CD4-positive, alpha-beta T cell treated with Interleukin-2 at 100 ng/mL for 4 hours (primary cell): ENCODE results near the gene PAXX.

Experiments used
- DNase-seq: peaks from one replicate; pipeline ENCODE4 v3.0.0-alpha.2; 2020; ENCODE audit warnings: low spot score

Gene PAXX

GRCh38 chr9:136991993-136992818 is at the start of gene PAXX:
PAXX (plus strand) TSS chr9:136992422; CDS start chr9:136992444, 22 bp downstream.
- DNase-seq, result peak; percentile 92

GRCh38 chr9:136942881-136943230 is 49.4 kb upstream of the PAXX start:
- DNase-seq, result no peak

GRCh38 chr9:136943291-136944211 is 48.7 kb upstream of the PAXX start:
- DNase-seq, result no peak

- no peak for DNase-seq
These were observed 48.1 kb upstream of the PAXX start for GRCh38 chr9:136944212-136944518.

GRCh38 chr9:136944519-136945332 is 47.5 kb upstream of the PAXX start, which contains the start of the genes C8G and FBXW5:
C8G (plus strand) TSS chr9:136945243; CDS start chr9:136945321, 78 bp downstream.
FBXW5 (minus strand) TSS chr9:136944738; CDS start chr9:136944083, 655 bp downstream.
- DNase-seq, result peak; percentile 94

- no peak for DNase-seq
These were observed 46.6 kb upstream of the PAXX start for GRCh38 chr9:136945333-136946227.

GRCh38 chr9:136946228-136947027 is 45.8 kb upstream of the PAXX start:
- DNase-seq, result no peak

GRCh38 chr9:136947028-136947891 is 45.0 kb upstream of the PAXX start:
- DNase-seq, result no peak

GRCh38 chr9:136947955-136948510 is 44.2 kb upstream of the PAXX start:
- DNase-seq, result no peak

- no peak for DNase-seq
These were observed 42.9 kb upstream of the PAXX start for GRCh38 chr9:136949239-136949816.

GRCh38 chr9:136949817-136950655 is 42.2 kb upstream of the PAXX start:
- DNase-seq, result peak; percentile 97

- DNase-seq, result no peak
These were observed 41.5 kb upstream of the PAXX start for GRCh38 chr9:136950656-136951276.

- DNase-seq, result no peak
These were observed 40.5 kb upstream of the PAXX start, which contains the start of gene LCN12 for GRCh38 chr9:136951541-136952320. LCN12 (plus strand) TSS chr9:136952273; CDS start chr9:136952328, 55 bp downstream.

GRCh38 chr9:136952321-136952850 is 39.8 kb upstream of the PAXX start:
- no peak for DNase-seq

GRCh38 chr9:136952876-136953770 is 39.1 kb upstream of the PAXX start:
- no peak for DNase-seq
